Stomach (tissue), 9 donors: ENCODE data around the gene FAM237B. TPM values are rescaled to one million over a fixed set of nuclear protein-coding genes. Genes with fewer than 3 reads are reported as not detected.

Experiments used
- DNase-seq, 2 donors: peaks; one replicate each; pipeline versions ENCODE4 v3.0.0 to v3.0.0-alpha.2; 2013 to 2019
- H3K27ac ChIP-seq, 5 donors: fragments of 200-600 bp in 4 of 5; sonication (generic) in 4 of 5; one replicate each; pipeline ENCODE4 v1.5.1; 2013 to 2019; ENCODE audit warnings: mild to moderate bottlenecking in 1 of 5, moderate library complexity in 1 of 5
- H3K27me3 ChIP-seq, 3 donors: fragments of 200-600 bp; sonication (generic); one replicate each; pipeline ENCODE4 v1.5.1; 2017 to 2019; ENCODE audit warnings: mixed run types in 1 of 3
- H3K36me3 ChIP-seq, 4 donors: fragments of 200-600 bp; sonication (generic); 1 replicate in 3 of 4; 2 replicates in 1 of 4; pipeline ENCODE4 v1.5.1; 2016 to 2019
- H3K4me1 ChIP-seq, 4 donors: fragments of 200-600 bp; sonication (generic); one replicate each; pipeline ENCODE4 v1.5.1; 2016 to 2019
- H3K4me3 ChIP-seq, 4 donors: fragments of 200-600 bp; sonication (generic) in 3 of 4; one replicate each; pipeline ENCODE4 v1.5.1; 2016 to 2019; ENCODE audit warnings: mild to moderate bottlenecking in 1 of 4
- H3K9me3 ChIP-seq, 4 donors: fragments of 200-600 bp; sonication (generic); one replicate each; pipeline ENCODE4 v1.5.1; 2016 to 2019
- CTCF ChIP-seq, 7 experiments: fragments of 450-650 bp in 4 of 7; fragments of 200-600 bp in 3 of 7; sonication (generic) in 3 of 7; IDR thresholded peaks; one replicate each; pipeline ENCODE4 v1.5.1; 2016 to 2019; ENCODE audit warnings: antibody characterized with exemption in 7 of 7, control low read depth in 2 of 7, mild to moderate bottlenecking in 1 of 7
- EP300 ChIP-seq: sonication (generic); formaldehyde crosslinking; IDR thresholded peaks from one replicate; pipeline ENCODE4 v1.6.1; 2017; ENCODE audit warnings: antibody characterized with exemption
- POLR2A ChIP-seq, 4 donors: fragments of 450-650 bp; IDR thresholded peaks; one replicate each; pipeline ENCODE4 v1.6.1; 2016; ENCODE audit warnings: antibody characterized with exemption in 4 of 4, control low read depth in 2 of 4, mild to moderate bottlenecking in 1 of 4, moderate library complexity in 1 of 4
- POLR2AphosphoS5 ChIP-seq, 3 donors: sonication (generic); formaldehyde crosslinking; IDR thresholded peaks; one replicate each; pipeline ENCODE4 v1.6.1; 2016; ENCODE audit warnings: antibody characterized with exemption in 3 of 3
- WGBS, 5 donors: extraction: QIAGEN DNeasy Blood & Tissue Kit in 3 of 5; methylation state at CpG; one replicate each; pipeline versions ENCODE4 v1.1.5 to v1.1.7; 2013 to 2018; 5-methylcytosine and 5-hydroxymethylcytosine counted together
- intact Hi-C: fragments of 100-400 bp; cut with DNase I; formaldehyde crosslinking; loops from one replicate; pipeline ENCODE4 v1.15.1; 2023; ENCODE audit warnings: low total_unique reads
- polyA plus RNA-seq, 3 donors: library from polyadenylated mRNA; stranded (reverse); fragments of 200-250 nt; gene quantifications; one replicate each; pipeline ENCODE4 v1.2.3, GENCODE V29; 2013
- total RNA-seq, 5 donors: library from RNA; depleted of rRNA; stranded (reverse); fragments of >200 nt; gene quantifications; one replicate each; pipeline versions ENCODE4 v1.1.0 to v1.2.3, GENCODE V29; 2014 to 2016
- donor health status: healthy with polysubstance abuse.
- donor health status: Bipolar disorder and iron deficiency.
- donor health status: healthy.

Gene FAM237B
- total and polyA plus RNA-seq, 8 donors = not detected

DNA sequence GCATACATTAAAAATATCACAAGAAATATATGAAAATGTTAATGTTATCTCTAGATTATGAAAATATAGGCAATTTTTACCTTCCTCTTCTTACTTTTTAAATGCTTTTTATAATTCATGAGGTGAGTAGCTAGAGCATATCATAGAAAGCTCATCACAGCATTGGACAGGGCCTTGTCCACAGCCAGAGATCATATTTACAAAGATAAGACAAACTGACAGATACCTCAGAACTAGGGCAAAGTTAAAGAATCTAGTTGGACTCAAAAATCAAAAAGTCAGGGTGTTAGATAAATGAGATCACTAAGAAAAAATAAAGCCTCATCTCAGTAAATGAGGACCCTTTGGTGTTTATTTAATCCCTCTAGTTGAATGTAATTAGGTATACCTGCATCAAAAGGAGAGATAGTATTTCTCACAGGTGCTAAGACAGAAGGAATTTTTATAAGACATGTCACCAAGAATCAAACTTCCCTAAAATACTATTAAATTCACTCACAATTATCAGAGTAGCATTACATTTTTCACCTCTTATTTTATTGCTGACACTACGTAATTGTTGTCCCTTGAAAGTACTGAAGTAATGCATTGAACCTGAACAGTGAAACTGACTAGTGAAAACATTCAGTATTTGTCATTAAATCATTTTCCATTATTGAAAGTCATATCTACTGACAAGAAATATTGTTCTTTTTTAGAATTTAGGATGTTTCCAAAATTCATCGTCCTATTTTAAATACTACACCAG lies 50.5 kb downstream of the FAM237B start:
- Histone ChIP-seq H3K4me1 (no peaks in the 10 kb centered on the region), H3K4me3 (no peak overlapping the region), H3K27ac (no peak overlapping the region), H3K9me3 (no peaks in the 10 kb centered on the region), H3K27me3 (no peaks in the 10 kb centered on the region), H3K36me3 (no peaks in the 10 kb centered on the region)
- 94 to 99% (median 96%) methylated on average over 2 of the region's 2 CpGs for WGBS, 5 donors
- intact Hi-C loops = no loop called here
- DNase-seq = no peak
- TF ChIP-seq POLR2AphosphoS5 (IDR thresholded peaks at IDR 0.05) (no peak), EP300 (no peak), CTCF (IDR thresholded peaks at IDR 0.05) (no peak), POLR2A (IDR thresholded peaks at IDR 0.05) (no peak)

DNA sequence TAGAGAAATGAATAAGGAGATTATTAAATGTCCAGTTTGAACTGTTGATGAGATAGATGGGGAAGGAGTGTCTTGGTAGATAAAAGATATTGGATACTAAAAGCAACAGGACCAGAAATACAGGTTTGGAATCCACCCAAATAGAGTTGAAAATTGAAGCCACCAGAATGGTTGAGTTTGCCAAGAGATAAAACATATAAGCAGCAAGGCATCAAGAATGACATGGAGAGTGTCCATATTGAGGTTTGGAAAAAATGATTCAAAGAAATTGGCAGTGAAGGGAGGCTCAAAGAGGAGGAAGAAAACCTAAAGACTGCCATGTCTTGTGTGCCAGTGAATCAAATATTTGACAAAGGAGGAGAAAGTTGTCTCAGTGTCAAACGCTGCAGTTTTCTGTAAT lies 51.9 kb downstream of the FAM237B start:
- Histone ChIP-seq H3K4me3 (no peak overlapping the region), H3K27ac (no peak overlapping the region), H3K27me3 (no peaks in the 10 kb centered on the region), H3K4me1 (no peaks in the 10 kb centered on the region), H3K9me3 (no peaks in the 10 kb centered on the region), H3K36me3 (no peaks in the 10 kb centered on the region)
- no peak for DNase-seq
- WGBS, 5 donors = 28 to 52% (median 38%) methylated on average over 1 of the region's 1 CpG
- TF ChIP-seq EP300 = no peak
- no peak for TF ChIP-seq POLR2AphosphoS5 (IDR thresholded peaks at IDR 0.05)
- TF ChIP-seq POLR2A (IDR thresholded peaks at IDR 0.05) = no peak
- TF ChIP-seq CTCF (IDR thresholded peaks at IDR 0.05) = no peak
- intact Hi-C loops = no loop called here

- no peak for TF ChIP-seq CTCF (IDR thresholded peaks at IDR 0.05)
- no peak for TF ChIP-seq POLR2A (IDR thresholded peaks at IDR 0.05)
- TF ChIP-seq POLR2AphosphoS5 (IDR thresholded peaks at IDR 0.05) = no peak
- no peak for TF ChIP-seq EP300
- Histone ChIP-seq H3K9me3 (no peaks in the 10 kb centered on the region), H3K4me1 (no peaks in the 10 kb centered on the region), H3K36me3 (no peaks in the 10 kb centered on the region), H3K27me3 (no peaks in the 10 kb centered on the region), H3K27ac (peak overlapping the region in 3 of 5 donors; percentile 0 to 47 (median 15)), H3K4me3 (no peak overlapping the region)
- DNase-seq = no peak
- 69 to 83% (median 82%) methylated on average over 5 of the region's 5 CpGs for WGBS, 5 donors
- intact Hi-C loops = no loop called here
These were observed 53.7 kb downstream of the FAM237B start for GRCh38 chr7:90267263-90267858.

- WGBS, 5 donors = 67 to 72% (median 68%) methylated on average over 3 of the region's 3 CpGs
- H3K27ac ChIP-seq = peak overlapping the region in 3 of 5 donors; percentile 15 to 50 (median 47)
These were observed 54.3 kb downstream of the FAM237B start for GRCh38 chr7:90266808-90267207.

More at GRCh38 chr7:90266808-90267207, 54.3 kb downstream of the FAM237B start:
- TF ChIP-seq POLR2AphosphoS5 (IDR thresholded peaks at IDR 0.05) (no peak), POLR2A (IDR thresholded peaks at IDR 0.05) (no peak), EP300 (no peak), CTCF (IDR thresholded peaks at IDR 0.05) (no peak)
- Histone ChIP-seq H3K9me3 (no peaks in the 10 kb centered on the region), H3K4me3 (no peak overlapping the region), H3K4me1 (no peaks in the 10 kb centered on the region), H3K36me3 (no peaks in the 10 kb centered on the region), H3K27me3 (no peaks in the 10 kb centered on the region)
- intact Hi-C loops = no loop called here
- DNase-seq = no peak

Other genes with a start within 250 kb of the FAM237B start
- gene STEAP1, start 166.8 kb downstream of the FAM237B start, total RNA-seq = 1 to 10 TPM in 4 of 5 donors, not detected in 1; 1.8 to 8.8 (median 3.9) TPM
- 1 to 10 TPM; 2.0 to 9.2 (median 5.2) TPM for gene STEAP1, start 166.8 kb downstream of the FAM237B start, polyA plus RNA-seq
- gene STEAP2, start 109.6 kb downstream of the FAM237B start, total RNA-seq = 10 to 100 TPM in 3 of 5 donors, 1 to 10 TPM in 2; 7.8 to 52.7 (median 17.5) TPM
- gene STEAP2, start 109.6 kb downstream of the FAM237B start, polyA plus RNA-seq = 1 to 10 TPM in 2 of 3 donors, under 1 TPM in 1; 0.92 to 9.2 (median 2.0) TPM
- gene CFAP69, start 76.1 kb downstream of the FAM237B start, total RNA-seq = 10 to 100 TPM in 3 of 5 donors, 1 to 10 TPM in 1, under 1 TPM in 1; 0.87 to 22.0 (median 14.3) TPM
- 1 to 10 TPM; 2.2 to 6.0 (median 5.1) TPM for gene CFAP69, start 76.1 kb downstream of the FAM237B start, polyA plus RNA-seq
- 10 to 100 TPM in 2 of 5 donors, 1 to 10 TPM in 2, under 1 TPM in 1; 0.58 to 73.0 (median 7.8) TPM for gene GTPBP10, start 25.4 kb upstream of the FAM237B start, total RNA-seq
- gene GTPBP10, start 25.4 kb upstream of the FAM237B start, polyA plus RNA-seq = 10 to 100 TPM in 1 of 3 donors, 1 to 10 TPM in 2; 9.0 to 17.3 (median 9.2) TPM
- gene CLDN12, start 82.2 kb upstream of the FAM237B start, total RNA-seq = 10 to 100 TPM in 3 of 5 donors, 1 to 10 TPM in 2; 8.1 to 26.6 (median 24.3) TPM
- gene CLDN12, start 82.2 kb upstream of the FAM237B start, polyA plus RNA-seq = 10 to 100 TPM in 2 of 3 donors, 1 to 10 TPM in 1; 6.1 to 13.8 (median 12.8) TPM
- gene PTTG1IP2, start 148.3 kb upstream of the FAM237B start, total RNA-seq = not detected
- gene PTTG1IP2, start 148.3 kb upstream of the FAM237B start, polyA plus RNA-seq = not detected